ENCODE measurements around the gene MRPL21.
A peak's percentile ranks its signal among the peaks of the same experiment; 100 is the strongest.

The MRPL21 gene

DNA sequence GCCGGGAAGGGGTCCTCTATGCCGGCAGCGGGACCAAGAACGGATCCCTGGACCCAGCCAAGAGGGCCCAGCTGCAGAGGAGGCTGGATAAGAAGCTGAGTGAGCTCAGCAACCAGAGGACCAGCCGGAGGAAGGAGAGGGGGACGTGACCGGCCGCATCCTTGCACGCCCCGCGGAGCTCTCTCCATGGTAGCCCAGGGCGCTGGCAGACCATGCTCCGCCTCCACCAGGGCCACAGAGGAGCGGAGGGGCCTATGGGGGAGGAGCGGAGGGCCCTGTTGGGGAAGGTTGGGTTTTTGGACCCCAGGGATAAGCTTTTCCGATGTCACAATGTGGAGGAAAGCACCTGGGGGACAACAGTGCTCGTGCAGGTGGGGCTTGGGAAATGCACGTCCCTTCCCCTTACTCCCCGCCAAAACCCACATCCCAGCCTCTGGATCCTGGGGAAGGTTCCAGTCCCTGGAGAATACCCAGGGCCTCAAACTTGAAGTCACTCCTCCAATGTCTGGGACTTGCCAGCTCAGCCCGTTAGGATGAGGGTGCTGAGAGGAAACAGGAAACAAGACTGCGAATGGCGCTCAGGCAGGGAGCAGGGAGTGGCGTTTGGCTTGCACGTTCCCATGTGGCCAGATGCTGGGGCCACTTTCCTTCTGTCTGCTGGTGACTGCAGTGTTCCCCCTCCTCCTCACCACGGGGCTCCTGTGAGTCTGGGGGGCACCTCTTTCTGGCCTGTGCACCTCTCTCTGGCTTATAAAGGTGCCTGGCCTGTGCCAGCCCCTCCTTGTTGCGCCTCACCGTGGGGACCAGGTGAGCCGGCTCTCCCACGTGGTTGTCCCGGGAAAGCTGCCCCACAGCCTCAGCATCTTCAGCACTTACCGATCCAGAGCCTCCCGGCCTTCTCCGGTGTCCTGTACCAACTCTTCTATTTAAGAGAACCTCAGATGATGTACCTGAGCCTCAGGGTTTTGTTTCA lies 36.2 kb upstream of the MRPL21 start:
- Histone ChIP-seq H3K4me2 (ENCODE audit: low read length, poor library complexity, severe bottlenecking) (no peak overlapping the region), H3K27me3 (ENCODE audit: control insufficient read depth in 1 of 2, insufficient read depth in 1 of 2, low read length in 2 of 2) (no peaks in the 10 kb centered on the region), H3K4me3 (ENCODE audit: insufficient read depth in 1 of 2, low read depth in 1 of 2, low read length in 2 of 2) (no peak overlapping the region), H4K8ac (ENCODE audit: low read length) (no peak overlapping the region), H2BK5ac (ENCODE audit: low read depth, low read length, poor library complexity, severe bottlenecking) (no peak overlapping the region), H3K36me3 (ENCODE audit: control insufficient read depth in 1 of 2, insufficient read depth in 2 of 2, low read depth in 1 of 2, low read length in 2 of 2) (peaks cover 57 to 68% of the 10 kb centered on the region in 2 experiments), H3K18ac (ENCODE audit: low read depth in 1 of 2, low read length in 2 of 2) (no peak overlapping the region), H3K4me1 (ENCODE audit: control insufficient read depth, insufficient read depth, low read depth, low read length) (peaks cover 3% of the 10 kb centered on the region), H3K14ac (ENCODE audit: low read length in 2 of 2) (no peak overlapping the region), H3K9ac (ENCODE audit: low read length) (no peak overlapping the region), H3K9me3 (ENCODE audit: control insufficient read depth, low read length) (no peaks in the 10 kb centered on the region), H2AFZ (ENCODE audit: low read depth, low read length) (no peak overlapping the region), H3K79me1 (replicated peaks; ENCODE audit: low read length, poor library complexity, severe bottlenecking) (no peaks in the 10 kb centered on the region), H3K27ac (ENCODE audit: low read length, poor library complexity, severe bottlenecking) (no peak overlapping the region), H2BK15ac (ENCODE audit: low read depth, poor library complexity, severe bottlenecking) (no peak overlapping the region), H2BK12ac (ENCODE audit: low read length in 2 of 2) (no peak overlapping the region), H2AK5ac (ENCODE audit: low read length, severe bottlenecking) (no peak overlapping the region), H4K91ac (ENCODE audit: low read length) (no peak overlapping the region), H2BK120ac (ENCODE audit: low read depth, low read length) (no peak overlapping the region), H3K4ac (ENCODE audit: low read depth in 1 of 2, low read length in 2 of 2) (no peak overlapping the region), H3K23ac (ENCODE audit: low read length in 2 of 2) (no peak overlapping the region)
- 91% methylated on average over 30 of the region's 33 CpGs for WGBS
- no peak for DNase-seq

DNA sequence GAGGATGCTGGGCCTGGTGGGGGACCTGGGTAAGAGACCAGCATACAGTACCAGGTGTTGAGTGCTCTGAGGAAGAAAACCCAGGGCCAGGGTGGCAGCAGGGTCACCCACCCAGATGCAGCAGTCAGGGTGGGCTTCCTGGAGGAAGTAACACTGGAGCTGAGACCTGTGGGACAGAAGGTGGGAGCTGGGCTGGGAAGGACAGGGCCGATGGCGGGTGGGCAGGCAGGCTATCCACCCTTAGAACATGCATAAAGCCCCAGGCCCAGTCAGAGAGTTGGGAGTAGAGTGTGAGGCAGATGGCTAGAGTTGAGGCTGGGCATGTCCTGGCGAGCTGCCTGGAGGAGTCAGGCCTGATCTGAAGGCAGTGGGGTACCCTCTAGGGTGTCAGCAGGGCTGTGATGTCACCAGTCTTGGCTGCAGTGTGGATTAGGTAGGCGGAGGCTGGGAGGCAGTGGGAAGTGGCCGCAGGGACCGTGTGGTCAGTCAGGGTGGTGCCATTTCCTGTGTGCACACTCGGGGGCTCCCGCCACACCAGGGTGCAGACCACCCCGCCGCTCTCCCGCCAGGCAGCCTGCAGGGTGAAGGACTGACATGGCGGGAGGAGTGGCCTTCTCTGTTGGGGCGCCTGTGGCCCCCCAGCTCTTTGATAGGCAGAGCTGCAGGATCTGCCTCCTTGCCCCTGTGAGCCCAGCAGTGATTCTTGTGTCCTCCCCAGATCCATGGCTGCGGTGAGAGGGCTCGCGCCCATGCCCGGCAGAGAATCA lies 35.4 kb upstream of the MRPL21 start:
- Histone ChIP-seq H3K4me2 (ENCODE audit: low read length, poor library complexity, severe bottlenecking) (no peak overlapping the region), H3K23ac (ENCODE audit: low read length in 2 of 2) (no peak overlapping the region), H3K27me3 (ENCODE audit: control insufficient read depth in 1 of 2, insufficient read depth in 1 of 2, low read length in 2 of 2) (no peaks in the 10 kb centered on the region), H3K36me3 (ENCODE audit: control insufficient read depth in 1 of 2, insufficient read depth in 2 of 2, low read depth in 1 of 2, low read length in 2 of 2) (peaks cover 64 to 77% of the 10 kb centered on the region in 2 experiments), H3K79me1 (replicated peaks; ENCODE audit: low read length, poor library complexity, severe bottlenecking) (no peaks in the 10 kb centered on the region), H3K9ac (ENCODE audit: low read length) (no peak overlapping the region), H2BK5ac (ENCODE audit: low read depth, low read length, poor library complexity, severe bottlenecking) (no peak overlapping the region), H2BK15ac (ENCODE audit: low read depth, poor library complexity, severe bottlenecking) (no peak overlapping the region), H3K4me1 (ENCODE audit: control insufficient read depth, insufficient read depth, low read depth, low read length) (peaks cover 3% of the 10 kb centered on the region), H3K27ac (ENCODE audit: low read length, poor library complexity, severe bottlenecking) (no peak overlapping the region), H2BK12ac (ENCODE audit: low read length in 2 of 2) (no peak overlapping the region), H3K18ac (ENCODE audit: low read depth in 1 of 2, low read length in 2 of 2) (no peak overlapping the region), H2AK5ac (ENCODE audit: low read length, severe bottlenecking) (no peak overlapping the region), H3K14ac (ENCODE audit: low read length in 2 of 2) (no peak overlapping the region), H3K4me3 (ENCODE audit: insufficient read depth in 1 of 2, low read depth in 1 of 2, low read length in 2 of 2) (peak overlapping the region in 1 of 2 experiments; percentile 9), H4K8ac (ENCODE audit: low read length) (no peak overlapping the region), H4K91ac (ENCODE audit: low read length) (no peak overlapping the region), H3K9me3 (ENCODE audit: control insufficient read depth, low read length) (no peaks in the 10 kb centered on the region), H2AFZ (ENCODE audit: low read depth, low read length) (no peak overlapping the region), H2BK120ac (ENCODE audit: low read depth, low read length) (no peak overlapping the region), H3K4ac (ENCODE audit: low read depth in 1 of 2, low read length in 2 of 2) (no peak overlapping the region)
- WGBS, result 92% methylated on average over 17 of the region's 17 CpGs
- no peak for DNase-seq

DNA sequence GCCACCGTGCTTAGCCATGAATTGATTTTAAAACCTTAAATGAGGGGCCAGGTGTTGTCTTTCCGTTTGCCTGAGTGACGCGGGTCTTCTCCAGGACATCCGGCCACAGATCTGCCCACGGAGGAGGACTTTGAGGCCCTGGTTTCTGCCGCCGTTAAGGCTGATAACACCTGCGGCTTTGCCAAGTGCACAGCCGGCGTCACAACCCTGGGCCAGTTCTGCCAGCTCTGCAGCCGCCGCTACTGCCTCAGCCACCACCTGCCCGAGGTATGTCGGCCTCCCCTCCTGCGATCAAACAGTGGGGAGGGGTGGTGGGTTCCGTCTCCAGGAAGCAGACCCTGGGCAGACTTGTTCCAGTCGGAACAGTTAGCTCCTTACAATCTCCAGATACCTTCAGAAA lies 34.5 kb upstream of the MRPL21 start:
- H4K91ac ChIP-seq (ENCODE audit: low read length), result no peak overlapping the region
- no peaks in the 10 kb centered on the region for H3K9me3 ChIP-seq (ENCODE audit: control insufficient read depth, low read length)
- peaks cover 71 to 86% of the 10 kb centered on the region in 2 experiments for H3K36me3 ChIP-seq (ENCODE audit: control insufficient read depth in 1 of 2, insufficient read depth in 2 of 2, low read depth in 1 of 2, low read length in 2 of 2)
- 98% methylated on average over 18 of the region's 18 CpGs for WGBS
- H4K8ac ChIP-seq (ENCODE audit: low read length), result no peak overlapping the region
- no peak overlapping the region for H3K27ac ChIP-seq (ENCODE audit: low read length, poor library complexity, severe bottlenecking)
- no peaks in the 10 kb centered on the region for H3K27me3 ChIP-seq (ENCODE audit: control insufficient read depth in 1 of 2, insufficient read depth in 1 of 2, low read length in 2 of 2)
- H3K4me3 ChIP-seq (ENCODE audit: insufficient read depth in 1 of 2, low read depth in 1 of 2, low read length in 2 of 2), result no peak overlapping the region
- no peak overlapping the region for H3K9ac ChIP-seq (ENCODE audit: low read length)
- H3K18ac ChIP-seq (ENCODE audit: low read depth in 1 of 2, low read length in 2 of 2), result no peak overlapping the region
- no peak overlapping the region for H2BK15ac ChIP-seq (ENCODE audit: low read depth, poor library complexity, severe bottlenecking)
- no peaks in the 10 kb centered on the region for H3K79me1 ChIP-seq (replicated peaks; ENCODE audit: low read length, poor library complexity, severe bottlenecking)
- no peak overlapping the region for H2BK12ac ChIP-seq (ENCODE audit: low read length in 2 of 2)
- peaks cover 3% of the 10 kb centered on the region for H3K4me1 ChIP-seq (ENCODE audit: control insufficient read depth, insufficient read depth, low read depth, low read length)
- H2BK120ac ChIP-seq (ENCODE audit: low read depth, low read length), result no peak overlapping the region
- no peak overlapping the region for H3K14ac ChIP-seq (ENCODE audit: low read length in 2 of 2)
- H3K4ac ChIP-seq (ENCODE audit: low read depth in 1 of 2, low read length in 2 of 2), result no peak overlapping the region
- no peak for DNase-seq
- H2AK5ac ChIP-seq (ENCODE audit: low read length, severe bottlenecking), result no peak overlapping the region
- H2BK5ac ChIP-seq (ENCODE audit: low read depth, low read length, poor library complexity, severe bottlenecking), result no peak overlapping the region
- no peak overlapping the region for H3K23ac ChIP-seq (ENCODE audit: low read length in 2 of 2)
- no peak overlapping the region for H2AFZ ChIP-seq (ENCODE audit: low read depth, low read length)
- no peak overlapping the region for H3K4me2 ChIP-seq (ENCODE audit: low read length, poor library complexity, severe bottlenecking)

Measured in mesenchymal stem cell (in vitro differentiated cells and primary cell).